Renal cortex interstitium (tissue), 11 donors: ENCODE measurements around the gene PIK3R1. TPM values are rescaled to one million over a fixed set of nuclear protein-coding genes. Genes with fewer than 3 reads are reported as not detected.

Source experiments
- DNase-seq, 11 donors: peaks; one replicate each; pipeline ENCODE4 v3.0.0-alpha.2; 2013; ENCODE audit warnings: low read depth in 9 of 11, low spot score in 4 of 11; ENCODE audit errors: extremely low read depth in 1 of 11
- polyA plus RNA-seq, 3 donors: library from polyadenylated mRNA; unstranded; fragments of 120-200 nt; gene quantifications; one replicate each; pipeline ENCODE4 v1.2.1, GENCODE V29; 2013; ENCODE audit not compliant: insufficient read length in 3 of 3

Gene PIK3R1
- polyA plus RNA-seq, 3 donors, result 73.7 to 94.6 (median 84.0) TPM

GRCh38 chr5:68303038-68303738 lies 87.6 kb downstream of the PIK3R1 start:
- DNase-seq, result no peak

- DNase-seq, result no peak
Measured at GRCh38 chr5:68303754-68304420, 88.3 kb downstream of the PIK3R1 start.

GRCh38 chr5:68304421-68305052 lies 89.0 kb downstream of the PIK3R1 start:
- DNase-seq, result no peak

- DNase-seq, result no peak
Measured at GRCh38 chr5:68305223-68305870, 89.8 kb downstream of the PIK3R1 start.

GRCh38 chr5:68306361-68307014 lies 90.9 kb downstream of the PIK3R1 start:
- no peak for DNase-seq

GRCh38 chr5:68313336-68313735 lies 97.8 kb downstream of the PIK3R1 start:
- no peak for DNase-seq

GRCh38 chr5:68314465-68314864 lies 98.9 kb downstream of the PIK3R1 start:
- DNase-seq, result no peak

- DNase-seq, result no peak
Measured at GRCh38 chr5:68315679-68316271, 100.2 kb downstream of the PIK3R1 start.

- DNase-seq, result no peak
Measured at GRCh38 chr5:68316469-68316868, 100.9 kb downstream of the PIK3R1 start.

GRCh38 chr5:68317646-68318045 lies 102.1 kb downstream of the PIK3R1 start:
- DNase-seq, result no peak

GRCh38 chr5:68318955-68319705 lies 103.6 kb downstream of the PIK3R1 start:
- no peak for DNase-seq

GRCh38 chr5:68319706-68320412 lies 104.3 kb downstream of the PIK3R1 start:
- no peak for DNase-seq

- DNase-seq, result no peak
Measured at GRCh38 chr5:68320413-68320986, 104.9 kb downstream of the PIK3R1 start.

GRCh38 chr5:68325065-68325580 lies 109.6 kb downstream of the PIK3R1 start:
- no peak for DNase-seq

- DNase-seq, result no peak
Measured at GRCh38 chr5:68329554-68330255, 114.1 kb downstream of the PIK3R1 start.

GRCh38 chr5:68330574-68330973 lies 115.0 kb downstream of the PIK3R1 start:
- DNase-seq, result no peak
